Measurements from ENCODE around the gene REEP1.
"Not testable (repeated sequence)": the region's sequence is repeated elsewhere in the genome, so short reads cannot be mapped to it uniquely, and the experiment has no call there.

The REEP1 gene

GRCh38 chr2:86352137-86352726, 14.8 kb upstream of the REEP1 start:
- in situ Hi-C loops (cut with HindIII; ENCODE audit: low sequenced_read_pairs) = no loop called here
- TF ChIP-seq CTCF (IDR thresholded peaks at IDR 0.05; ENCODE audit: low read depth, low read length) = no peak
- DNase-seq (ENCODE audit: low read depth, low spot score) = no peak
- no peak overlapping the region for H3K4me3 ChIP-seq (ENCODE audit: low read depth, low read length)

GRCh38 chr2:86350751-86351150, 13.3 kb upstream of the REEP1 start:
- DNase-seq (ENCODE audit: low read depth, low spot score) = no peak
- no peak for TF ChIP-seq CTCF (IDR thresholded peaks at IDR 0.05; ENCODE audit: low read depth, low read length)
- H3K4me3 ChIP-seq (ENCODE audit: low read depth, low read length) = no peak overlapping the region
- in situ Hi-C loops (cut with HindIII; ENCODE audit: low sequenced_read_pairs) = no loop called here

- DNase-seq (ENCODE audit: low read depth, low spot score) = no peak
- in situ Hi-C loops (cut with HindIII; ENCODE audit: low sequenced_read_pairs) = no loop called here
- no peak for TF ChIP-seq CTCF (IDR thresholded peaks at IDR 0.05; ENCODE audit: low read depth, low read length)
- H3K4me3 ChIP-seq (ENCODE audit: low read depth, low read length) = no peak overlapping the region
These were observed 10.0 kb upstream of the REEP1 start for GRCh38 chr2:86347401-86347800.

GRCh38 chr2:86345783-86346370, 8.5 kb upstream of the REEP1 start:
- H3K4me3 ChIP-seq (ENCODE audit: low read depth, low read length); in situ Hi-C loops (cut with HindIII; ENCODE audit: low sequenced_read_pairs); DNase-seq (ENCODE audit: low read depth, low spot score): not testable (repeated sequence)

GRCh38 chr2:86344404-86344803, 7.0 kb upstream of the REEP1 start:
- in situ Hi-C loops (cut with HindIII; ENCODE audit: low sequenced_read_pairs) = no loop called here

GRCh38 chr2:86342488-86342887, 5.1 kb upstream of the REEP1 start:
- no peak for DNase-seq (ENCODE audit: low read depth, low spot score)
- no peak for TF ChIP-seq CTCF (IDR thresholded peaks at IDR 0.05; ENCODE audit: low read depth, low read length)
- H3K4me3 ChIP-seq (ENCODE audit: low read depth, low read length) = no peak overlapping the region
- in situ Hi-C loops (cut with HindIII; ENCODE audit: low sequenced_read_pairs) = no loop called here

More at GRCh38 chr2:86344404-86344803, 7.0 kb upstream of the REEP1 start:
- no peak for TF ChIP-seq CTCF (IDR thresholded peaks at IDR 0.05; ENCODE audit: low read depth, low read length)
- H3K4me3 ChIP-seq (ENCODE audit: low read depth, low read length) = no peak overlapping the region
- no peak for DNase-seq (ENCODE audit: low read depth, low spot score)

GRCh38 chr2:86341470-86341869, 4.0 kb upstream of the REEP1 start:
- H3K4me3 ChIP-seq (ENCODE audit: low read depth, low read length) = no peak overlapping the region
- DNase-seq (ENCODE audit: low read depth, low spot score) = no peak
- no peak for TF ChIP-seq CTCF (IDR thresholded peaks at IDR 0.05; ENCODE audit: low read depth, low read length)
- in situ Hi-C loops (cut with HindIII; ENCODE audit: low sequenced_read_pairs) = no loop called here
